NT2/D1 (cell line): ENCODE measurements around the gene NADSYN1.

Experiments
- SUZ12 ChIP-seq: IDR thresholded peaks from 2 replicates; pipeline ENCODE4 v1.6.1; 2011; ENCODE audit not compliant: insufficient read length, insufficient read depth; ENCODE audit errors: extremely low read depth
- YY1 ChIP-seq: IDR thresholded peaks from 2 replicates; pipeline ENCODE4 v1.6.1; 2011; ENCODE audit not compliant: insufficient read length, insufficient read depth
- ZNF274 ChIP-seq: IDR thresholded peaks from 2 replicates; pipeline ENCODE4 v1.6.1; 2011; ENCODE audit warnings: mild to moderate bottlenecking, low read depth, low read length

DNA sequence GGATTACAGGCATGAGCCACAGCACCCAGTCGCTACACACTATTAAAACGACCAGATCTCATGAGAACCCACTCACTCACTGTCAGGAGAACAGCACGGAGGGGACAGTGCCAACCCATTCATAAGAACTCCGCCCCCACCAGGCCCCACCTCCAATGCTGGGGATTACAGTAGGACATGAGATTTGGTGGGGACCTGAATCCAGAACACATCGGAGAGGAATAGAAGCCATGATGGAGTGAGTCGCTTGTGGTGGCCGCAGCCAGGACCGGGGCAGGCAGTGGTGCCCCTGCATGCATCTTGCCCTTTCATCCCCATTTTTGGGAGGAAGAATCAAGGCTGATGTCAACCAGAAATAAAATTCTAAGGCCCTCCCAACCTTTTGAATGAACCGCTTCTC is 8.7 kb downstream of the NADSYN1 start:
- no peak for TF ChIP-seq YY1
- TF ChIP-seq ZNF274, result no peak
- no peak for TF ChIP-seq SUZ12
